GM18951 (cell line): Measurements from ENCODE around the gene MOK.
"Not testable (repeated sequence)": the region's sequence is repeated elsewhere in the genome, so short reads cannot be mapped to it uniquely, and the experiment has no call there.

Experiments used
- POLR2A ChIP-seq: IDR thresholded peaks from 4 replicates; pipeline ENCODE4 v1.6.1; 2011; ENCODE audit warnings: mild to moderate bottlenecking; ENCODE audit not compliant: insufficient read length, insufficient read depth; ENCODE audit errors: extremely low read depth
- in situ Hi-C: fragments of 300-500 bp; cut with MboI; formaldehyde crosslinking; loops from one replicate; pipeline ENCODE4 v1.12.0; 2022; ENCODE audit warnings: low sequenced_read_pairs, mixed read lengths, inconsistent platforms; ENCODE audit not compliant: unreplicated experiment

The MOK gene

DNA sequence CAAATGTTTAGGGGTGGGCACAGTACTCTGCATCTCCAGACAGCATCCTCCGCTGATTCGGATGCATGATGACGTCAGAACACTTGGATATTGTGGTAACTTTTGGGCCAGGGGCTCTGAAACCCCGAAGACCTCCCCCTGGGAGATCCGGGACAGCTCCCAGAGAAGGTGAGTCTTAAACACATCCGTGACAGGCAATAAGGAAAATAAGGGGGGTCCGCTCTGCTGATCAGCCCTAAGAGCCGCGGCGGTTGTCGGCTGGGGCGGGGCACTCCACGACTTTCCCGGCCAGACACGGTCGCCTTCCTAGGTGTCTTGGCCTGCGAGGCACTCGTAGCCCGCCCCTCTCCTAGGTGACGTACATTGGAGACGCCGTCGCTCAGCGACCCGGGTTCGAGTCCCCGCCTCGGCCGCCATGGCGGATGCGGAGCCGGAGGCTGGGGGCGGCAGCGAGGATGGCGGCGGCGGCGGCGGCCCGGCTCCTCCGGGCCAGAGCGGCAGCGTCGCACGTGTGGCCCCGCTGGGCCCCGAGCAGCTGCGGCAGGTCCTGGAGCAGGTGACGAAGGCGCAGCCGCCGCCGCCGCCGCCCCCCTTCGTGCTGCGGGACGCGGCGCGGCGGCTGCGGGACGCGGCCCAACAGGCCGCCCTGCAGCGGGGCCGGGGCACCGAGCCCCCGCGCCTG lies 14.5 kb upstream of the MOK start, which contains the start of gene ZNF839:
Gene ZNF839, plus strand, starts transcription at position 396 of the 682 bp plus-strand sequence. Its CDS starts 20 bp downstream, at position 416.
- TF ChIP-seq POLR2A = peak; percentile 63
- in situ Hi-C loops = loop anchor here (10.0 to 25.0 kb wide), 2 partner anchors 355 to 557 kb away; partner anchors contain the start of genes DYNC1H1 and PPP2R5C

DNA sequence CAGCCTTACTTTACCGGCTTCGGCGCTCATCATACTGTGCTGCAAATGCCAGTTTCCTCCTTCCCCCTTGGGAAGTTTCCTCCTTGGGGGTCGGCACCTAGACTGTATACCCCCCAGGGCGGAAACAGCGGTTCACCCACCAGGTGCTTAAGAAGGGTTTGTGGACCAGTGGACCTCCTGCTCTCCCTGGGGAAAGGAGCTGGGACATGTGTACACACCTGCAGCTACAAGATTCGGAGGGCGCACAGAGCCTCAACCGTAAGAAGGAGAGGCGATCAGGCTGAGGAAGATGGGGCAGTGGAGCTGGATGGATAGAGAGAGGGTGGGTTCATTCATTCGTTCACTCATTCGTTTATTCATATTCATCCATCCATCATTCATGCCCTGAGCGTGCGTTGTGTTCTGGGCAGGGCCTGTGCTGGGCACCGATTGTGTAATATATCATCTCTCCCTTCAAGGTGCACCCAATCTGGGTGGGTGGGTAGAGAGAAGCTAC lies 13.9 kb upstream of the MOK start:
- TF ChIP-seq POLR2A = no peak
- in situ Hi-C loops = loop anchor here (10.0 to 25.0 kb wide), 2 partner anchors 354 to 557 kb away; partner anchors contain the start of genes DYNC1H1 and PPP2R5C

DNA sequence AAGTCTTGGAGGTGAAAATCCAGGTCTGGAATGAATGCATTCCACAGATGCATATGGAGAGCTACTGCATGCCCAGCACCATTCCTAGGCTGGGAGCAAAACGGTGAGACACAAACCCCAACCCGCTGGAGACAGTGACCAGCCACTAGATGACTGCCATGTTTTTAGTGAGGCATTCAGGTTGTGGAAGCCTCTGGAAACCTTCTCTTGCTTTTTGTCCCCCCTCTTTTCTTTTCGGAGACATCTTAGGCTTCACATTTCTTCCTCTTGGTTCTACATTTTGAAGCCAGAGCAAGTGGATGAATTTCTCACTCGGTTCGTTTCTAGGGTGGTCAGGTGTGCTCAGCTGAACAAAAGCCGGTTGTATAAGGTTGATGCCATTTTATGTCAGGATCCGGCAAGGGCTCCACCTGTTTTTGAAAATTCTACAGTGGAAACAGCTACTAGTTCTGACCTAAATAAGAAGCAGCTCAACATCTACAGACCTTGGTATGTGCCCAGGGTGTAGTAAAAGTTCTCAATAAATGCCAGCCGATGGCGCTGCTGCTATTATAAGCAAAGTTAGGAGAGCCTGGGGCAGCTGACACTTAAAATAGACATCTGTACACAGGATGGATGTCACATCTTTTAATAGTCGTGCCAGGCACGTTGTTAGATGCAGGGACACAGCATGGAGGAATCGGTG lies 12.7 kb upstream of the MOK start:
- in situ Hi-C loops = loop anchor here (10.0 to 25.0 kb wide), 2 partner anchors 353 to 555 kb away; partner anchors contain the start of genes DYNC1H1 and PPP2R5C
- TF ChIP-seq POLR2A = no peak

DNA sequence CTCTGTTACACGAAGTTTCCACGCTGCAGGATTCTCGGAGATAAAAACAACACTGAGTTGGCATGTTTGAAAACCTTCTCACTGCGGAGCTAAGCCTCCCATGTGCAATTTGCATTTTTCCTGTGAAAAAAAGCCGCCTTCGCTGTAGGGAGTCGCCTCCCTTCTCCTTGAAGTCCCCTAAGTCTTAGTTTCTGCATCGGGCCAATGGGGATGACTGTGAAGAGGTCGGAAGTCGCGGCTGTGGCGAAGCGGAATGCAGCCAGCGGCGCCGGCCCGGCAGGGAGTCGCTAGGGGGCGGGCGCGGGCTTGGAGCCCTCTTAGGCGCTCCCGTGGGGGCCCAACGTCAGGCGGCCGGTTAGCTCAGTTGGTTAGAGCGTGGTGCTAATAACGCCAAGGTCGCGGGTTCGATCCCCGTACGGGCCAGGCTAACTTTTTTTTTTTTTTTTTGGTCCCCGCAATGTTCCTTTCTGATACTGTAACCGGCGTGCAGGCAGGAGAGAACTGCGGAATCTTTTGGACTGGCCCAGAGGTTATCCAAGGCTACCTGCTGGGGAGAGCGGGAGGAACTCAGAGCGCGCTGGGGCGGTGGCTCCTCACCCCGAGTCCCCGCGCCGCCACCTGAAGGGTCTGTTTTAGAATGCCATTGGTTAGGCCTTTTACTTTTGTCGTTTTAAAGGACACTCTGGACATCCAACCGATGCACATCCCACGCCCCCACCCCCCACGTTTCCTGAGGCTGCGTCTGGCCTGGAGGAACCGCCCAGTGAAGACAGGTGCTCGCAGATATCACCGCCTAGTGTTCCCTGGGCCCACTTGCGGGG lies 12.0 kb upstream of the MOK start:
- in situ Hi-C loops = loop anchor here (10.0 to 25.0 kb wide), 2 partner anchors 352 to 555 kb away; partner anchors contain the start of genes DYNC1H1 and PPP2R5C
- TF ChIP-seq POLR2A = peak; percentile 30

DNA sequence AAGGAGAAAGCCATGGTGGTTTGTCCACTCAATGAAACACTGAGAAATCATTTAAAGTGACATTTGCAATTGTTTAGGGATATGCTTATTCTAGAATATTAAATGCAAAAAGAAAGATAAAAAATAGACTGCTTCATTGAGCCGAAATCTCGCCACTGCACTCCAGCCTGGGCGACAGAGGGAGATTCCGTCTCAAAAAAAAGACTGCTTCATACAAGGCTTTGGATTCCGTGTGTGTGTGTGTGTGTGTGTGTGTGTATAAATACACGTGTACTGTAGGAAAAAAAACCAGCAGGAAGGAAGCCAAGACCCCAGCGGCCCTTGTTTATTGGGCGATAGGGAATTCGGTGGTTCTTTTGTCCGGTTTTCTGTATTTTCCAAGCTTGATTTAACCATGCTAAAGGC lies 11.4 kb upstream of the MOK start:
- in situ Hi-C loops = loop anchor here (10.0 to 25.0 kb wide), 2 partner anchors 352 to 554 kb away; partner anchors contain the start of genes DYNC1H1 and PPP2R5C
- no peak for TF ChIP-seq POLR2A

DNA sequence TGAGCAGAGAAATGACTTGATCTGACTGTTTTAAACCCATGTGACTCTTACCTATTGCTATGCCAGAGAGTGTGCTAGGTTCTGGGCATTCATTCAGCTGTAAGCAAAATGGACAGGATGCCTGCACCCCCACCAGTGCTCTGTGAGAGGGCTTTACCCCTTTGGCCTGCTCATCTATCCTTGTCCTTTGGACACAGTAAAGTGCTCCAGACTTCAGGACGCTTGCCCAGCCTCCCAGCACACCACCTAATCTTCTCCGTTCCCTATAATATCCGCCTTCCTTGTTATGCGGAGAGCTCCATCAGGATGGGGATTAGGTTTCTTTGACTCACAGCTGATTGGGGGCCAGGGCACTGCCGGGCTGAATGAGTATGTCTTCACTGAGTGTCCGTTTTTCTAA lies 10.2 kb upstream of the MOK start:
- no peak for TF ChIP-seq POLR2A
- in situ Hi-C loops = loop anchor here (10.0 to 25.0 kb wide), 2 partner anchors 350 to 553 kb away; partner anchors contain the start of genes DYNC1H1 and PPP2R5C

DNA sequence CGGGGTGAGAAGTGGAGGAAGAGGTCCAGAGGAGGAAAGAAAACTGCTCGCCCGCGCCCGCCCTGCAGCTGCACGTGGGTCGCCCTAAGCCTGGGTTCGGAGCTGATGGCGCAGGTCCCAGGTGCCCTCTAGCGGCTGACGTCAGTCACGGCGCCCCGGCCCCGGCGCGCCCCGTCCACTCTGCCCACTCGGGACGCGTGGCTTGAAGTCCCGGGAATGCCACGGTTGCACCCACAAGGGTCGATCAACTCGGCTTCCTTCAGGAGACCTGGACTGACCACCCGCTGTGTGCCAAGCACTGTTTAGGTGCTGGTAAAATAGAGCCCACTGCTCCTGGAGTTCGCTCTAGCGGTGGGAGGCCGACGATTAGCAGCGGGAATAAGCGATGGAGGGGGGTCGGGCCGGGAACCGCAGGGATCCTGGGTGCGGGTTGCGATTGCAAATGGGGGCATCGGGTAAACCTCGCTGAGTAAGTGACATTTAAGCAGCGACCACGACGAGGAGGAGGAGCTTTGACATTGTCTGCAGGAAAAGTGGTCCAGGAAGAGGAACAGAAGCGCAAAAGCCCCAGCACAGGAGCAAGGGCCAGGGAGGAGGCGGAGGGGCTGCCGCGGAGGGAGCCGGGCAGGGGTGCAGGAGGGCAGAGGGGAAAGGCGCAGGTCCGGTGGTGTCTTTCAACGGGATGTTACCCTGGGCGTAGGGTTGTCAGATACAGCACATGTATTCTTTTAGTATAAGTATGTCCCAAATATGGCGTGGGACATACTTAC lies 9.5 kb upstream of the MOK start:
- in situ Hi-C loops = loop anchor here (10.0 to 25.0 kb wide), 2 partner anchors 350 to 552 kb away; partner anchors contain the start of genes DYNC1H1 and PPP2R5C
- TF ChIP-seq POLR2A = no peak

DNA sequence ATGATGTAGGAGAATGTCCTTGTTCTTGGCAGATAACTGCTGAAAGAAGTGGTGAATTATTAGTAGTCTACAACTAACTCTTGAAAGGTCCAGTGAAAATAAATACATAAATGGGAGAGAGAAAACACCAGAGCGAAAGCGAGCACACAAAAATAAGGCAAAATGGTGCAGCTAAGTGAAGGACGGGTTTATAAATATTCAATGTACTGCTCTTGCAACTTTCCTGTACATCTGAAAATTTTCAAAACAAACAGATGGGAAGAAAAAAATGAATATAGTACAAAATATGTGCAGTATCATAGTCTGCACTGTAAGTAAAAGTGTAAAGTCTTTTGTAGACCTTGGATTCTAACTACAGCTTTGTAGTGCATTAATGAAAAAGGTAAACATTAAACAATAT lies 1.3 kb downstream of the MOK start:
- in situ Hi-C loops = loop anchor here (25.0 kb wide), 1 partner anchor 541 kb away; the partner anchor contains the start of gene PPP2R5C

DNA sequence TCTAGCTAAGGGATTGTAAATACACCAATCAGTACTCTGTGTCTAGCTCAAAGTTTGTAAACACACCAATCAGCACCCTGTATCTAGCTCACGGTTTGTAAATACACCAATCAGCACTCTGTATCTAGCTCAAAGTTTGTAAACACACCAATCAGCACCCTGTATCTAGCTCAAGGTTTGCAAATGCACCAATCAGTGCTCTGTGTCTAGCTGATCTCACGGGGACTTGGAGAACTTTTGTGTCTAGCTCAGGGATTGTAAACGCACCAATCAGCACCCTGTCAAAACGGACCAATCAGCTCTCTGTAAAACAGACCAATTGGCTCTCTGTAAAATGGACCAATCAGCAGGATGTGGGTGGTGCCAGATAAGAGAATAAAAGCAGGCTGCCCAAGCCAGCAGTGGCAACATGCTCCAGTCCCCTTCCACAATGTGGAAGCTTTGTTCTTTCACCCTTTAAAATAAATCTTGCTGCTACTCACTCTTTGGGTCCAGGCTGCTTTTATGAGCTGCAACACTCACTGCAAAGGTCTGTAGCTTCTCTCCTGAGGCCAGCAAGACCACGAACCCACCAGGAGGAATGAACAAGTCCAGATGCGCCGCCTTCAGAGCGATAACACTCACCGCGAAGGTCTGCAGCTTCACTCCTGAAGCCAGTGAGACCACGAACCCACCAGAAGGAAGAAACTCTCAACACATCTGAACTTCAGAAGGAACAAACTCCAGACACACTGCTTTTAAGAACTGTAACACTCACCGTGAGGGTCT lies 6.5 kb downstream of the MOK start:
- in situ Hi-C loops = not testable (repeated sequence)

More for the DNA sequence above, 1.3 kb downstream of the MOK start:
- TF ChIP-seq POLR2A = no peak

DNA sequence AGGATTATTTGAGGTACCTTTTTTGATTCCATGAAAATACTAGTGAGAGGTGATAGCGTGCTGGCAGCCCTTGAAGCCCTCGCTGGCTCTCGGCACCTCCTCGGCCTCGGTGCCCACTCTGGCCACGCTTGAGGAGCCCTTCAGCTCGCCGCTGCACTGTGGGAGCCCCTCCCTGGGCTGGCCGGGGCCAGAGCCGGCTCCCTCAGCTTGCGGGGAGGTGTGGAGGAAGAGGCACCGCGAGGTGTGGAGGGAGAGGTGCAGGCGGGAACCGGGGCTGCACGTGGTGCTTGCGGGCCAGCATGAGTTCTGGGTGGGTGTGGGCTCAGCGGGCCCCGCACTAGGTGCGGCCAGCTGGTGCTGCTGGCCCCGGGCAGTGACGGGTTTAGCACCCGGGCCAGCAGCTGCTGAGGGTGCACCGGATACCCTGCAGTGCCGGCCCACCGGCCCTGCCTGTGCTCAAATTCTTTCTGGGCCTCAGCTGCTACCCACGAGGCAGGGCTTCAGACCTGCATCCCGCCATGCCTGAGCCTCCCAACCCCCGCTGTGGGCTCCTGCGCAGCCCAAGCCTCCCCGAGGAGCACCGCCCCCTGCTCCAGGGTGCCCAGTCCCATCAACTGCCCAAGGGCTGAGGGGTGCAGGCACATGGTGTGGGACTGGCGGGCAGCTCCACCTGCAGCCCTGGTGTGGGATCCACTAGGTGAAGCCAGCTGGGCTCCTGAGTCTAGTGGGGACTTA lies 7.4 kb downstream of the MOK start:
- no peak for TF ChIP-seq POLR2A

DNA sequence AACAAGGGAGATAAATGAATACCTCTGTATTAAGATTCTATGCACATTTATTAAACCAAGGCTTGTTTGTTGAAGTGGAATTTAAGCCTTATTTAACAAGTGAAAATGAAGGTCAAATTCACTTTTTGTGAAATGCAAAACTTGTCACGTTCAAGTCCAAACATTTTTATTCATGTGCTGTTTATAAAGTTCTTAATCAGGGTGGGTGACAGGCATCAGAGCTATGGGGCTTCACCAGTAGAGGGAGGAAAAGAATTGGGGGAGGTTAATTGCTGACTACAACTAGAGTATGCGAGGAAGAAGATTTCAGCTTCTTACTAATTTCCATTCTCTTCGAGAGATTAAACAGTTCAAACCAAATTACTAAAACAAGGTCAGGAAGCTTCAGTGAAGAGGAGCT lies 9.7 kb downstream of the MOK start:
- no peak for TF ChIP-seq POLR2A
- in situ Hi-C loops = no loop called here

More for the DNA sequence above, 7.4 kb downstream of the MOK start:
- in situ Hi-C loops = no loop called here
